Activated naive CD8-positive, alpha-beta T cell treated with anti-CD3 and anti-CD28 coated beads, Interleukin-2, amount 10 ng/mL, durations not matched to agents 7 days and 5 days (primary cell): Measurements from ENCODE around the gene MMS22L. TPM values are rescaled to one million over a fixed set of nuclear protein-coding genes. Genes with fewer than 3 reads are reported as not detected.
A peak's percentile ranks its signal among the peaks of the same experiment; 100 is the strongest.
"Not testable (repeated sequence)": the region's sequence is repeated elsewhere in the genome, so short reads cannot be mapped to it uniquely, and the experiment has no call there.

Experiments
- ATAC-seq: fragments of 150-1000 bp; cut with Tn5 transposase; one replicate; pipeline ENCODE4 v1.10.0; 2021; ENCODE audit warnings: low read depth, moderate library complexity
- POLR2A ChIA-PET: fragments of 350-600 bp; sonication (Branson Sonifier 250); formaldehyde crosslinking; loops from one replicate; lab custom pipeline; 2021; ENCODE audit warnings: antibody characterized with exemption; lab: Charles Lee
- DNase-seq: peaks from one replicate; pipeline ENCODE4 v3.0.0; 2021
- H3K27ac Mint-ChIP-seq: one replicate; pipeline ENCODE4 v1.8.0; 2022; ENCODE audit warnings: mild to moderate bottlenecking, mixed read lengths
- H3K27me3 Mint-ChIP-seq: one replicate; pipeline ENCODE4 v1.8.0; 2022; ENCODE audit warnings: mild to moderate bottlenecking, moderate library complexity, mixed read lengths
- H3K36me3 Mint-ChIP-seq: one replicate; pipeline ENCODE4 v1.8.0; 2021; ENCODE audit warnings: mild to moderate bottlenecking, mixed read lengths
- H3K4me1 Mint-ChIP-seq: one replicate; pipeline ENCODE4 v1.8.0; 2021; ENCODE audit warnings: mixed read lengths
- H3K4me3 Mint-ChIP-seq: one replicate; pipeline ENCODE4 v1.8.0; 2022; ENCODE audit warnings: mild to moderate bottlenecking, moderate library complexity, mixed read lengths
- H3K9me3 Mint-ChIP-seq: one replicate; pipeline ENCODE4 v1.8.0; 2021; ENCODE audit warnings: mixed read lengths
- total RNA-seq, 2 experiments: library from RNA; stranded (reverse); gene quantifications; one replicate each; pipeline ENCODE4 v1.2.3, GENCODE V29; 2021

MMS22L gene
- total RNA-seq, 2 experiments from 2014 or later: 34.5 to 38.3 TPM

DNA sequence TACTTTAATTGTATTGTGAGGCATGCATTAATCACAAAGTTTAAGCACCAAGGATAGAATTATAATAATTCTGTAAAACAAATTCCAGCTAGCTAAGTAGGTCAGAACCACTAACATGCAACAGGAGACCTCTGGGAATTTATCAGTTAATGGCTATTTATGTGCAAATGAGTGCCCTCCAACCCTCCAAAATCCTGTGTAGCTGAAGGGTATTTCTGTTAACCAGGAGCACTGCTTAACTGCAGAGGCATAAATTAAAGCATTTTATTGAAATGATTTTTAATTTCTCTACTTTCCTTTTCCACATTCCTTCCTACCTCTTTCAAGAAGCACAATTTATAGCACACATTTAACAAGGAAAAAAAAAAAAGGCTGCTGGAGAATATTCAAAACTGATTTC is 77.0 kb downstream of the MMS22L start:
- POLR2A ChIA-PET: no interaction called here
- Mint-ChIP-seq H3K27me3 (no peaks in the 10 kb centered on the region), H3K9me3 (no peaks in the 10 kb centered on the region), H3K27ac (no peak overlapping the region), H3K4me1 (peaks cover 4% of the 10 kb centered on the region), H3K4me3 (no peak overlapping the region), H3K36me3 (peaks cover 20% of the 10 kb centered on the region)
- ATAC-seq (no peak), DNase-seq (no peak)

- ATAC-seq (no peak), DNase-seq (no peak)
- H3K27ac Mint-ChIP-seq: no peak overlapping the region
- POLR2A ChIA-PET: no interaction called here
- H3K4me3 Mint-ChIP-seq: no peak overlapping the region
- peaks cover 11% of the 10 kb centered on the region for H3K36me3 Mint-ChIP-seq
- peaks cover 6% of the 10 kb centered on the region for H3K4me1 Mint-ChIP-seq
- no peaks in the 10 kb centered on the region for H3K27me3 Mint-ChIP-seq
- H3K9me3 Mint-ChIP-seq: no peaks in the 10 kb centered on the region
These were observed 79.7 kb downstream of the MMS22L start for GRCh38 chr6:97203343-97203742.

- ATAC-seq (no peak), DNase-seq (no peak)
- no peak overlapping the region for H3K4me3 Mint-ChIP-seq
- H3K4me1 Mint-ChIP-seq: peaks cover 2% of the 10 kb centered on the region
- POLR2A ChIA-PET: no interaction called here
- H3K9me3 Mint-ChIP-seq: no peaks in the 10 kb centered on the region
- no peaks in the 10 kb centered on the region for H3K27me3 Mint-ChIP-seq
- H3K27ac Mint-ChIP-seq: no peak overlapping the region
- H3K36me3 Mint-ChIP-seq: peaks cover 24% of the 10 kb centered on the region
These were observed 84.9 kb downstream of the MMS22L start for GRCh38 chr6:97198046-97198565.

- ATAC-seq (no peak), DNase-seq (no peak)
- POLR2A ChIA-PET: no interaction called here
- H3K36me3 Mint-ChIP-seq: peaks cover 25% of the 10 kb centered on the region
- H3K4me1 Mint-ChIP-seq: peaks cover 4% of the 10 kb centered on the region
- H3K27me3 Mint-ChIP-seq: no peaks in the 10 kb centered on the region
- H3K9me3 Mint-ChIP-seq: no peaks in the 10 kb centered on the region
- no peak overlapping the region for H3K27ac Mint-ChIP-seq
- H3K4me3 Mint-ChIP-seq: no peak overlapping the region
These were observed 87.9 kb downstream of the MMS22L start for GRCh38 chr6:97195117-97195516.

- H3K36me3 Mint-ChIP-seq: peaks cover 10% of the 10 kb centered on the region
- no peaks in the 10 kb centered on the region for H3K9me3 Mint-ChIP-seq
- no peak overlapping the region for H3K27ac Mint-ChIP-seq
- ATAC-seq: no peak
- no peak overlapping the region for H3K4me3 Mint-ChIP-seq
- H3K4me1 Mint-ChIP-seq: peaks cover 4% of the 10 kb centered on the region
- POLR2A ChIA-PET: interaction anchor here (0.6 to 0.7 kb wide), 2 partner anchors 9 to 37 kb away, joined by 3 to 4 read pairs; no protein-coding TSS in a partner anchor
- H3K27me3 Mint-ChIP-seq: no peaks in the 10 kb centered on the region
- DNase-seq: no peak
These were observed 93.2 kb downstream of the MMS22L start for GRCh38 chr6:97189767-97190166.

- Mint-ChIP-seq H3K27me3 (no peaks in the 10 kb centered on the region), H3K4me3 (no peak overlapping the region), H3K36me3 (peaks cover 5% of the 10 kb centered on the region), H3K9me3 (no peaks in the 10 kb centered on the region), H3K27ac (no peak overlapping the region), H3K4me1 (peaks cover 4% of the 10 kb centered on the region)
- POLR2A ChIA-PET: no interaction called here
- DNase-seq (no peak), ATAC-seq (no peak)
These were observed 95.1 kb downstream of the MMS22L start for GRCh38 chr6:97187951-97188350.

DNA sequence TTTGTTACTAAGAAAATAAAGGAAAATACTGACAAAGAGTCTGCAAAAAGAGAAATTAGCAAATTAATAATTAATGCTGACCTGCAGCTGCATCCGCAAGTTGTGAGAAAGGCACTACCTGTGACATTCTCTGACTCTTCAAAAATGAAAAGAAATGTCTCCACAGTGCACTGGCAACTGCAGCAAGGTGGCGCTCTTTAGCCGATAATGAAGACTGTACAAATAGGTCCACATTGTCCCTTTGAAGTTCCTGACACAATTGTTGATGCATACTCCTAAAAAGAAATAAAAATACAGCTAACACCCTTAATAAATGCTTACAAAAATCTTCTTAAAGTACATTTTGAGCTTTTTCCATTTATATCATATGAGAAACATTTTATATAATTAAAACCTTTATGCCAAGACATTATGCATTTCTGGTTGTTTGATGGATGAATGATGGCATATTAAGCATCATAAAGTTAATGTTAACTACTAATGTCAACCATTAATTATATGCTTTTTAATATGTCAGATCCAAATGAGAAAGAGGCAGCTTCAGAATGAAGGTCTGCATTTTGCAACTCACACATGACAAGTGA is 96.5 kb downstream of the MMS22L start:
- ATAC-seq: peak; percentile 66
- Mint-ChIP-seq H3K27ac (no peak overlapping the region), H3K4me3 (no peak overlapping the region)

GRCh38 chr6:97177905-97178304 is 105.1 kb downstream of the MMS22L start:
- H3K27me3 Mint-ChIP-seq: no peaks in the 10 kb centered on the region
- no peak overlapping the region for H3K4me3 Mint-ChIP-seq
- no peak for ATAC-seq
- POLR2A ChIA-PET: no interaction called here
- H3K4me1 Mint-ChIP-seq: no peaks in the 10 kb centered on the region
- H3K36me3 Mint-ChIP-seq: peaks cover 26% of the 10 kb centered on the region
- no peak for DNase-seq
- H3K9me3 Mint-ChIP-seq: peaks cover 2% of the 10 kb centered on the region
- no peak overlapping the region for H3K27ac Mint-ChIP-seq

More for the DNA sequence above, 96.5 kb downstream of the MMS22L start:
- POLR2A ChIA-PET: no interaction called here
- Mint-ChIP-seq H3K4me1 (peaks cover 4% of the 10 kb centered on the region), H3K36me3 (peaks cover under 1% of the 10 kb centered on the region), H3K9me3 (no peaks in the 10 kb centered on the region), H3K27me3 (no peaks in the 10 kb centered on the region)
- peak; percentile 59 for DNase-seq

DNA sequence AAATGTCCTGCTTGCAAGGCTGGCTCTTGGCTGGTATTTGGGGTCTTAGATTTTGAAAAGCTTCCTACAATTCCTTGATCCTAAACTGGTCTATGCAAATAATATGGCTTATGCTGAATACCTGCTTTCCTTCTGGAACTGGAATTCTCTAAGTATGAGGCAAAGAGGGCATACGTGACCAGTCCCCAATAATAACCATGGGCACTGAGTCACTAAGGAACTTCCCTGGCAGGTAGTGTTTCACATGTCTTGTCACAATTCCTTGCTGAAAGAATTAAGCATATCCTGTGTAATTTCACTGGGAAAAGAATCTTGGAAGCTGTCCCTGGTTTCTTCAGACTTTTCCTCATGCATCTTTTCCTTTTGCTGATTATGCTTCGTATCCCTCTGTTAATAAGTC is 106.5 kb downstream of the MMS22L start:
- Mint-ChIP-seq H3K36me3 (peaks cover 30% of the 10 kb centered on the region), H3K4me3 (no peak overlapping the region), H3K27ac (no peak overlapping the region), H3K9me3 (peaks cover 2% of the 10 kb centered on the region), H3K27me3 (no peaks in the 10 kb centered on the region), H3K4me1 (no peaks in the 10 kb centered on the region)
- no peak for ATAC-seq
- POLR2A ChIA-PET: no interaction called here
- no peak for DNase-seq

DNA sequence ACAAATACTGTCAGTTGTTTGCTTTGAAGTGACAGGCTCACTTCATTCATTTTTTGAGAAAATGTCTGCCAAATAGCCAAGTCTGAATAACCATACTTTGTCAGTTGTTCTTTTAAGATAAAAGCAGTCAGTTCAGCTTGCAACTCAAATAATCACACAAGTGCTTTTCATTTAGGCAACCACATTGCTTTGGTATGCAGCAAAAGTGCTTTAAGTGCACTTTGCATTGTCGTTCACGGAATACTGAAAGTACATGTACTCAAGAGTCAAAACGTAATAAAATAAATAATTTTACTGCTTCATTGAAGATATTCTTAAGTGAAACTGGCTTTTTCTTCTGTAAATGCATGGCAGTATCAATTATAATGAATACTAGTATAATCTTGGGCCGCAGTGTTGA is 107.2 kb downstream of the MMS22L start:
- POLR2A ChIA-PET: no interaction called here
- Mint-ChIP-seq H3K9me3 (peaks cover 2% of the 10 kb centered on the region), H3K27me3 (no peaks in the 10 kb centered on the region), H3K4me1 (no peaks in the 10 kb centered on the region), H3K4me3 (no peak overlapping the region), H3K27ac (no peak overlapping the region), H3K36me3 (peaks cover 33% of the 10 kb centered on the region)
- DNase-seq (no peak), ATAC-seq (no peak)

GRCh38 chr6:97174471-97174870 is 108.5 kb downstream of the MMS22L start:
- Mint-ChIP-seq H3K4me3 (no peak overlapping the region), H3K27me3 (no peaks in the 10 kb centered on the region), H3K4me1 (no peaks in the 10 kb centered on the region), H3K36me3 (peaks cover 33% of the 10 kb centered on the region), H3K9me3 (peaks cover 2% of the 10 kb centered on the region), H3K27ac (no peak overlapping the region)
- no peak for ATAC-seq
- DNase-seq: no peak
- POLR2A ChIA-PET: no interaction called here

DNA sequence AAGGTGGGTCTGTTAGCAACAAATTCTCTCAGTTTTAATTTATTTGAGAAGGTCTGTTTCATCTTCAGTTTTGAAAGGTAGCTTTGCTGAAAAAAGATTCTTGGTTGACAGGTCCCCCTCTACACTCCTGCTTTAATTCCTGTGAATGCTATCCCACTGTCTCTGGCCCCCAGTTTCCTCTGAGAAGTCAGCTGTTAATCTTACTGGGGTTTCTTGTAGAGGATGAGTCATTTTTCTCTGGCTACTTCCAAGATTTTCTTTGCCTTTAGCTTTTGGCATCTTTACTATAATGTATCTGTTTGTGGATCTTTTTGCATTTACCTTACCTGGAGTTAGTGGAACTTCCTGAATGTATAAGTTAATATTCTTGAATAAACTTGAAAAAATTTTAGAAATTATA is 122.7 kb downstream of the MMS22L start:
- peaks cover 30% of the 10 kb centered on the region for H3K9me3 Mint-ChIP-seq
- H3K4me3 Mint-ChIP-seq: no peak overlapping the region
- H3K27ac Mint-ChIP-seq: no peak overlapping the region
- no peaks in the 10 kb centered on the region for H3K4me1 Mint-ChIP-seq
- POLR2A ChIA-PET: no interaction called here
- ATAC-seq (no peak), DNase-seq (no peak)
- H3K27me3 Mint-ChIP-seq: no peaks in the 10 kb centered on the region
- H3K36me3 Mint-ChIP-seq: peaks cover 76% of the 10 kb centered on the region

- not testable (repeated sequence) for H3K4me3 Mint-ChIP-seq
These were observed 127.6 kb downstream of the MMS22L start for GRCh38 chr6:97155447-97155846.

DNA sequence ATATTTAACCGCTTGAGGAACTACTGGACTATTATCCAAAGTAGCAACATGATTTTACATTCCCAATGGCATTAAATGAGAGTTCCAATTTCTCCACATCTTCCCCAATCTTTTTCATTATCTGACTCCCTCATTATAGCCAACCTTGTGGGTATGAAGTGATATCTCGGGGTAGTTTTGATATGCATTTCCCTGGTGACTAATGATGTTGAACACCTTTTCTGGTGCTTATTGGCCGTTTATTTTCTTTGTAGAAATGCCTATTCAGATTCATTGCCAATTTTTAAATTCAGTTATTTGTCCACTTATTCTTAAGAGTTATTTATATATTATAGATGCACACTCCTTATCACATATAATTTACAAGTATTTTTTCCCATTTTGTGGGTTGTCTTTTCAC is 129.0 kb downstream of the MMS22L start:
- POLR2A ChIA-PET: no interaction called here
- ATAC-seq: no peak
- H3K36me3 Mint-ChIP-seq: peaks cover 52% of the 10 kb centered on the region

More at GRCh38 chr6:97155447-97155846, 127.6 kb downstream of the MMS22L start:
- H3K4me1 Mint-ChIP-seq, H3K27ac Mint-ChIP-seq, ATAC-seq, POLR2A ChIA-PET, DNase-seq, H3K27me3 Mint-ChIP-seq: not testable (repeated sequence)
- H3K36me3 Mint-ChIP-seq: peaks cover 52% of the 10 kb centered on the region
- peaks cover 28% of the 10 kb centered on the region for H3K9me3 Mint-ChIP-seq

More for the DNA sequence above, 129.0 kb downstream of the MMS22L start:
- no peaks in the 10 kb centered on the region for H3K4me1 Mint-ChIP-seq
- H3K27ac Mint-ChIP-seq: no peak overlapping the region
- DNase-seq: no peak
- H3K9me3 Mint-ChIP-seq: peaks cover 28% of the 10 kb centered on the region
- H3K4me3 Mint-ChIP-seq: no peak overlapping the region
- H3K27me3 Mint-ChIP-seq: no peaks in the 10 kb centered on the region
